GM18909 (cell line): ENCODE data around the gene AJAP1.

Source experiments
- ATAC-seq: cut with Tn5 transposase; IDR thresholded peaks from one replicate; pipeline ENCODE4 v1.9.1; 2021; ENCODE audit warnings: mild to moderate bottlenecking; ENCODE audit not compliant: unreplicated experiment, poor library complexity

AJAP1 gene

DNA sequence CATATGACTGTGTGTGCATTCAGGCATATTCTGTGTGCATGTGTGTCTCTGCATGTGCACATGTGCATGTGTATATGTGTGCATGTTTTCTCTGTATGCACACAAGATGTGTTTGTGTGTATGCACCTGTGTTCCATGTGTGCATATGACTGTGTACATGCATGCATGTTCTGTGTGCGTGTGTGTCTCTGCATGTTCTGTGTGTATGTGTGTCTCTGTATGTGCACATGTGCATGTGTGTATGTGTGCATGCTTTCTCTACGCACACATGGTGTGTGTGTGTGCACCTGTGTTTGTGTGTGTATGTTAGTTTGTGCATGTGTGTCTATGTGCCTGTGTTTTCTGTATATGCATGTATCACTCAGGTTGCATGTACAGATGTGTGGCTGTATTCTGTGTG is 42.3 kb downstream of the AJAP1 start:
- no peak for ATAC-seq

DNA sequence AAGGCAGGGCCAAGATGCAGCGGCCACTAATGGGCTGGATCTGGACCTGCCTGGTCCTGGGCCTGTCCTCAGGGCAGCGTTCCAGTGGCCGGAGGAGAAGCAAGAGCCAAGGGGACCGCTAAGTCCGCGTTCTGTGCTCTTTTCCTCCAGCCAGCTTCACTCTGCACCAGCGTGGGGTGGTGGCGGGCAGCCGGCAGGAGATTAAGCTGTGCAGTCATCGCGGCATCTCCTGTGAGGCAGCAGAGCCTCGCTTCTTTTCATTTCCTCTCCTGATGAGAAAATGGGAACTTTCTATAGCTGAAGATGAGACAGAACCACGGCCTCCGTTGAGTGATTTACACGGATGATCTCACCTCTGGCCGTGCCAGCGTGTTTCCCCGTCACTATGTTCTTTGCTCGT is 43.4 kb downstream of the AJAP1 start:
- no peak for ATAC-seq

GRCh38 chr1:4698911-4699310 is 44.5 kb downstream of the AJAP1 start:
- ATAC-seq: no peak

DNA sequence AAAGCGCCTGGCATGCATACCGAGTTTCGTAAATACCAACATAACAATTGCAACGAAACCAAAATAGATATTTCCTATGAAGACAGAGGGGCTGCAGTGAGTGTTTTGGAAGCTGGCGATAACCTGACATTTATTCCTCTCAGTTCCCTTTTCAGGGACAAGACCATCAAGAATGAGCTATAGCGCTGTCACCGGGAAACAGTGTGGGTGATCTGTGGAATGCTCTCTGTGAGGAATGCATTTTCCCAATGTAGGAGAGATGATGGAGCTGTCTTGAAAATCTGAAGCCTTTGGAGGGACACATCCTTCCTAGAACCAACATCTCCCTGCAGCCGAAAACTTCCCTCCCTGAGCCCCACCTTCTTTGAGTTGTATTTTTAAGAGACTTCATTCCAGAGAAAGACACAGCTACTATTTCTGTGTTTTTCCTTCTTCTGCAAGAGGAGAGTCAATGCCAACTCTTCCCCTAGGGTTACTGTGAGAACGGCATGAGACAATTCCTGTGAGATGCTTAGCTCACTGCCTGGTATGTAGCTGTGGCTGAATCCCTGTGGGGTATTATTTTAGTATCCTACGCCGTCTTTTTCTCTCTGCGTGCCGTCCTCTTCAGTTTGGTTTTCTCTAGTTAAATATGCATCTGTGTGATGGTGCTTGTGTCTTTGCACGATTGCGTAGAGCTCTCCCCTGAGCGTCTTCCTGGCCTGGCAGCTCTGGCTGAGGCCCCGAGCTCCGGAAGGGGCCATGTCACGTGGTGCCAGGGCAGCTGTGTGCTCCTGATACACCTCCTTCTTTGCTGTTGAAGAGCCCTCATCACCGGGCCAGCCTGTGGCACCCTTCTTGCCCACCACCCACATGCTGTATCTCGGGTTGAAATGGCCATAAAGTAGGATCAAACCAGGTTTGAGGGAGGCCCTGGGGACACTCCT is 45.2 kb downstream of the AJAP1 start:
- ATAC-seq: no peak

GRCh38 chr1:4700801-4701200 is 46.4 kb downstream of the AJAP1 start:
- ATAC-seq: no peak

DNA sequence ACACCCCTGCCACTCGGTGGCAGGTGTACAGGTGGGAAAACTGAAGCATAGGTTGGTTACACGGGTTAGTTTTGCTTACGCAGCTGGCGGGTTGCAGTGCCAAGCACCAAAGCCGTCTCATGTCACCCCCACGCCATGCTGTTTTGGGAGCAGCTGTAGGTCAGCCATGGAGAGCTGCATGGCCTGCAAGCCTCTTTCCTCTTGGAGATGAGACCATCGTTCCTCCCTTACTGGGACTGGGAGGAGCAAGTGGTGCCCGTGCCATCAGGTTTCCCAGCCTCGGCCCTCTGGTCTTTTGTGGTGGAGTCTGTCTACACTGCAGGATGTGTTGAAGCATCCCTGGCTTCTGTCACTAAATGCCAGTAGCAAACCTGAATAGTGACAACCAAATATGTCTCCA is 46.9 kb downstream of the AJAP1 start:
- ATAC-seq: no peak

DNA sequence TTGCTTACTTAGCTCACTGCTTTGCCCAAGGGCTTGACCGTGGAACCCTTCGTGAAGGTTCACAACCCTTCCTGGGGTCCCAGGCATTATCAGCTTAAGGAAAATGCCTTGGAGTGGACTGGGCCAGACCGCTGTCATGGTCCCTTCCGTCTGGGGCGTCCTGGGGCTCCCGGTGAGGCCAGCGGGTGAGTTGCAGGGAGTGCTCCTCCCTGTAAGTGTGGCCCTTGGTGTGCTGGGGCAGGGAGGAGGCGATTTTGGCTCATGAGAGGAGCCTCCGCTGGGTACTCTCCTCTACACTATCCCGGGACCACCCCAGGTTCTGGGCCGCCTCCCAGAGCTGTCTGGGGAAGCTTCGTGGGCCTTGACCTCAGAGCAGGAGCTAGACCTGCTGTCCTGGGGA is 48.1 kb downstream of the AJAP1 start:
- ATAC-seq: no peak

GRCh38 chr1:4702932-4703331 is 48.5 kb downstream of the AJAP1 start:
- ATAC-seq: no peak

DNA sequence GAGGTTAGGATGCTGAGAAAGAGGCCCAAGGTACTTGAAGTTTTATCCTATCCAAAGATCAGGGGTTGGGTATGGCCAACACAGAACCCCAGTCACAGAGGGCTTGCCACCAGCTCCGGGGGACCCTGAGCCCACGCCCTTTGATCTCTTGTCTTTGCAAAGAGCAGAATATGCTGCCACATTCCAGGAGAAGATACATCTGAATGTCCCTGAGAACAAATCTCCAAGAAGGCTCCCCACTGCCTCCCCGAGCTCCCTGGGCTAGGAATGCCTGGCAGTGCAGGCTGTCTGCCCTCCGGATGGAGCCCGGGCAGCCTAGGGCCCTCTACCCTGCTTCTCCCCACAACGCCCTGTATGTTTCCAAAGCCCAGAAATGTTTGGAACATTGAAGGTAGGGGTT is 49.2 kb downstream of the AJAP1 start:
- no peak for ATAC-seq

GRCh38 chr1:4708840-4709507 is 54.6 kb downstream of the AJAP1 start:
- ATAC-seq: no peak

- ATAC-seq: no peak
Measured at GRCh38 chr1:4709641-4710040, 55.2 kb downstream of the AJAP1 start.

DNA sequence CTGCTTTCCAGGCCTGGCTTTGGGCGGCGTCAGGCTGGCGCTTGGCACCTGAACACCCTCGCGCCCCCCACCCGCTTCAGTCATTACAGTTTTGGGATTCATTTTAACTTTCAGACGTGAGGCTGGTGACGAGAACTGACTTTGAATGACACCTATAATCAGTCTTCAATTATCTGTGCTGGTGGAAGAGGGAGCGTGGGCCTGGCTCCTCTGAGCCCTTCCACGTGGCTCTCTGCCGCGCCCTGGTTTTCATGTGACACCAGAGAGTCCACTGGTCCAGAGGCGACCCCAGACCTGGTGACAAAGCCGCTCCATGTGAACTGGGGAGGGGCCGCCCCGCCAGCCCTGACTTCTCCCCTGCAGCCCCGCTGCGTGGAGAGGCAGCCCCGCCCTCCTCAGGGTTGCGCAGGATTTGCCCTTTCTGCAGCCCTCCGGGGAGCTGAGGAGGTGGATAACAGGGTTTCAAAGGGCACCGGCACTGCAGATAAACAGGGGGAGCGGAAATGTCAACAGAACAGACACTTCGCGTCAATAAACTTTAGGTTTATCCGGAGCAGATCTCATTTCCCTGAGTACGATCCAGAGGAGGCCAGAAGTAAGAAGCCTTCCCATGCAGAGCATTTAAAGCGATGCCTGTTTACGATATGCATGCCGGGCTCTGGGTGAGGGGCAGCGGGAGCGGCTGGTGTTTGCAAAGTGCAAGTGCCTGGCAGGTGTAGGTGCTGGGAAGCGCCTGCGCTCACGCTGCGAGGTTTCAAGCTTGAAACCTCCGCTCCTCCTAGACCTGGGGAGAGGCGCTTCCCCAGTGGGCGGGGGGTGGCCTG is 56.4 kb downstream of the AJAP1 start:
- no peak for ATAC-seq

- ATAC-seq: no peak
Measured at GRCh38 chr1:4711416-4712275, 57.2 kb downstream of the AJAP1 start.

DNA sequence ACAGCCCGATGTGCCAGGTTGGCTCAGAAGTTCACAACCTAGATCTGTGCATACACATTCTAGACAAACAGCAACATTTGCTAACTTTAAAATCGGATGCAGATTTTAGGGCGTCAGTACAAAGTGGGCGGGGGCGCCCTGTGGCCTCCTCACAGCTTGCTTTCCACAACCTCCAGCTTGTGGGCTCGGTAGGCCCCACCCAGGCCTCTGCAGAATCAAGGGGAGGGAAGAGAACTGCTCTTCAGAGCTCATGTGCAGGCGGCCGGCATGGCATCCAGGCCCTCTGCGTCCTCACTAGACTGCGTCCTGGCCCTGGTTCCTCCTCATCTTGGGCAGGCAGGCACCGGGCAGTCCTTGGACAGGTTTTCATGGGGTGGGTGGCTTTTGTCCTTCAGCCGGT is 59.3 kb downstream of the AJAP1 start:
- ATAC-seq: no peak

- no peak for ATAC-seq
Measured at GRCh38 chr1:4716406-4716805, 62.0 kb downstream of the AJAP1 start.

GRCh38 chr1:4718071-4718470 is 63.7 kb downstream of the AJAP1 start:
- ATAC-seq: no peak

DNA sequence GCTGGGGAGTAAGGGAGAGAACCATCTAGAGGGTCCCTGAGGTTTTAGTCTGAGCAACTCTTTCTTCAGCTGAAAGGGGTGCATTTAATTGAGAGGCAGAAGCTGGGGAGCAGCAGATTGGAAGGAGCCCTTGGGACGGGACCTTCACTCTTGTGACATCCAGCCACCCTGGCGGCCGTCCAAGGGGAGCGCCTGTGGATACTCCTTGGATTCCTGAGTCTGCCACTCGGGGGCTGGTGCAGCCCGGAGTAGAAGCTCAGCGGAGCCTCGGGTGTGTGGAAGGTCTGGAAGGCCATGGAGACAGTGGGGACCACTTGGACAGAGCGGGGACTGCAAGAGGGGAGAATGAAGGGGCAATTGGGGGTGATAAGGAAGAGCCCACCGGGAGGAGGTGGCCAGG is 68.7 kb downstream of the AJAP1 start:
- no peak for ATAC-seq

GRCh38 chr1:4724001-4724400 is 69.6 kb downstream of the AJAP1 start:
- ATAC-seq: no peak

GRCh38 chr1:4724695-4725250 is 70.4 kb downstream of the AJAP1 start:
- ATAC-seq: no peak

GRCh38 chr1:4725416-4725815 is 71.0 kb downstream of the AJAP1 start:
- ATAC-seq: no peak
